DOHH2 (cell line): ENCODE results near the gene NR2F1.

Experiments used
- H3F3A ChIP-seq: fragments of 200-600 bp; sonication (generic), shearing (Covaris generic); 2 replicates; pipeline ENCODE4 v1.6.0; 2016; ENCODE audit warnings: antibody characterized with exemption, mild to moderate bottlenecking; ENCODE audit not compliant: control insufficient read depth, insufficient read depth
- H3K27ac ChIP-seq: fragments of 200-600 bp; sonication (generic); 2 replicates; pipeline ENCODE4 v1.5.1; 2014; ENCODE audit warnings: low read depth, mild to moderate bottlenecking, low read length, moderate library complexity
- H3K27me3 ChIP-seq: fragments of 200-600 bp; sonication (generic); 2 replicates; pipeline ENCODE4 v1.6.1; 2014; ENCODE audit warnings: mild to moderate bottlenecking, low read length, mixed read lengths; ENCODE audit not compliant: control insufficient read depth
- H3K36me3 ChIP-seq: fragments of 200-600 bp; sonication (generic); 2 replicates; pipeline ENCODE4 v1.6.1; 2014; ENCODE audit warnings: mild to moderate bottlenecking, low read length, moderate library complexity, mixed read lengths; ENCODE audit not compliant: control insufficient read depth
- H3K4me1 ChIP-seq: fragments of 200-600 bp; sonication (generic); 2 replicates; pipeline ENCODE4 v1.6.1; 2014; ENCODE audit warnings: mild to moderate bottlenecking, low read length, mixed read lengths; ENCODE audit not compliant: control insufficient read depth
- H3K4me2 ChIP-seq: fragments of 200-600 bp; sonication (generic); 2 replicates; pipeline ENCODE4 v1.6.0; 2014; ENCODE audit warnings: mild to moderate bottlenecking, low read length, moderate library complexity
- H3K4me3 ChIP-seq: fragments of 200-600 bp; sonication (generic); 2 replicates; pipeline ENCODE4 v1.5.1; 2014; ENCODE audit warnings: mild to moderate bottlenecking, low read length, mixed read lengths
- H3K79me2 ChIP-seq: fragments of 200-600 bp; sonication (generic); 2 replicates; pipeline ENCODE4 v1.6.1; 2014; ENCODE audit warnings: mild to moderate bottlenecking, low read length, mixed read lengths; ENCODE audit not compliant: control insufficient read depth
- H3K9me2 ChIP-seq: fragments of 200-600 bp; sonication (generic); replicated peaks from 2 replicates; pipeline ENCODE4 v1.6.1; 2014; ENCODE audit warnings: mild to moderate bottlenecking, low read length, mixed read lengths; ENCODE audit not compliant: control insufficient read depth
- H3K9me3 ChIP-seq: fragments of 200-600 bp; sonication (generic); 2 replicates; pipeline ENCODE4 v1.6.1; 2014; ENCODE audit warnings: antibody characterized with exemption, low read length, mixed read lengths; ENCODE audit not compliant: control insufficient read depth, insufficient read depth
- H4K20me1 ChIP-seq: fragments of 200-600 bp; sonication (generic); 2 replicates; pipeline ENCODE4 v1.6.0; 2014; ENCODE audit warnings: low read depth, mild to moderate bottlenecking, antibody characterized with exemption, low read length, moderate library complexity; ENCODE audit not compliant: control insufficient read depth, insufficient read depth
- EZH2phosphoT487 ChIP-seq: fragments of 200-600 bp; sonication (generic); IDR thresholded peaks from 2 replicates; pipeline ENCODE4 v1.6.1; 2017; ENCODE audit warnings: borderline replicate concordance, mild to moderate bottlenecking, antibody characterized with exemption, low read length, moderate library complexity, mixed read lengths
- TF ChIP-seq, protein P1 (sequence below): fragments of 200-600 bp; sonication (generic); IDR thresholded peaks from one replicate; pipeline ENCODE4 v1.5.1; 2014; ENCODE audit warnings: antibody characterized with exemption, mild to moderate bottlenecking, low read depth, low read length; ENCODE audit not compliant: poor library complexity, severe bottlenecking

Gene NR2F1

DNA sequence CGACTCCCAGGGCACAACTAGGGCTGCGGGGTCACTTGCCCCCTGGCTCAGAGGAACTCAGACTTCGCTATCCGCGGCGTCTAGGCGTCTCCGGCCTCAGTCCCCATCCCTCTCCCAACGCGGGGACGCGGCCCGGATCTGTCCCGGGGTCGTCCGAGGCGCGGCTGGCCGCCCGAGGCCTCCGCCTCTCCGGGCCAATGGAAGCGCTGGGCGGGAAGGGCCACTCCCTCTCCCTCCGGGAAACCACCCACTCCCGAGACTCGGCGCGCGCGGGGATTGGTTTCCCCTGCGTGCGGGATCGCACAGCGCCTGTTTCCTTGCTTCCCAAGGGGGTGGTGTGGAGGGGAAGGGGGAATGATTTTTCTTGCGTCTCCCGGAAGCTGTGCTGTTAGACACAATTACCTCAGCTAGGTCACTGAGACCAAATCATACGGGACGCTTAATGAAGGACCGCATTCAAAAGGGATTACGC lies 38.3 kb downstream of the NR2F1 start:
- peak overlapping the region; percentile 95 for H3K4me2 ChIP-seq
- peak overlapping the region; percentile 78 for H3K4me3 ChIP-seq
- H3K9me2 ChIP-seq, result no peaks in the 10 kb centered on the region
- H3K27me3 ChIP-seq, result peaks cover 16% of the 10 kb centered on the region
- H3K36me3 ChIP-seq, result no peaks in the 10 kb centered on the region
- TF ChIP-seq EZH2phosphoT487, result no peak
- TF ChIP-seq, protein P1, sequence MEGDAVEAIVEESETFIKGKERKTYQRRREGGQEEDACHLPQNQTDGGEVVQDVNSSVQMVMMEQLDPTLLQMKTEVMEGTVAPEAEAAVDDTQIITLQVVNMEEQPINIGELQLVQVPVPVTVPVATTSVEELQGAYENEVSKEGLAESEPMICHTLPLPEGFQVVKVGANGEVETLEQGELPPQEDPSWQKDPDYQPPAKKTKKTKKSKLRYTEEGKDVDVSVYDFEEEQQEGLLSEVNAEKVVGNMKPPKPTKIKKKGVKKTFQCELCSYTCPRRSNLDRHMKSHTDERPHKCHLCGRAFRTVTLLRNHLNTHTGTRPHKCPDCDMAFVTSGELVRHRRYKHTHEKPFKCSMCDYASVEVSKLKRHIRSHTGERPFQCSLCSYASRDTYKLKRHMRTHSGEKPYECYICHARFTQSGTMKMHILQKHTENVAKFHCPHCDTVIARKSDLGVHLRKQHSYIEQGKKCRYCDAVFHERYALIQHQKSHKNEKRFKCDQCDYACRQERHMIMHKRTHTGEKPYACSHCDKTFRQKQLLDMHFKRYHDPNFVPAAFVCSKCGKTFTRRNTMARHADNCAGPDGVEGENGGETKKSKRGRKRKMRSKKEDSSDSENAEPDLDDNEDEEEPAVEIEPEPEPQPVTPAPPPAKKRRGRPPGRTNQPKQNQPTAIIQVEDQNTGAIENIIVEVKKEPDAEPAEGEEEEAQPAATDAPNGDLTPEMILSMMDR, result no peak
- no peaks in the 10 kb centered on the region for H3K79me2 ChIP-seq
- H3K4me1 ChIP-seq, result peaks cover 13% of the 10 kb centered on the region
- H3F3A ChIP-seq, result peaks cover 5% of the 10 kb centered on the region
- no peaks in the 10 kb centered on the region for H3K9me3 ChIP-seq
- no peak overlapping the region for H3K27ac ChIP-seq
- no peaks in the 10 kb centered on the region for H4K20me1 ChIP-seq

DNA sequence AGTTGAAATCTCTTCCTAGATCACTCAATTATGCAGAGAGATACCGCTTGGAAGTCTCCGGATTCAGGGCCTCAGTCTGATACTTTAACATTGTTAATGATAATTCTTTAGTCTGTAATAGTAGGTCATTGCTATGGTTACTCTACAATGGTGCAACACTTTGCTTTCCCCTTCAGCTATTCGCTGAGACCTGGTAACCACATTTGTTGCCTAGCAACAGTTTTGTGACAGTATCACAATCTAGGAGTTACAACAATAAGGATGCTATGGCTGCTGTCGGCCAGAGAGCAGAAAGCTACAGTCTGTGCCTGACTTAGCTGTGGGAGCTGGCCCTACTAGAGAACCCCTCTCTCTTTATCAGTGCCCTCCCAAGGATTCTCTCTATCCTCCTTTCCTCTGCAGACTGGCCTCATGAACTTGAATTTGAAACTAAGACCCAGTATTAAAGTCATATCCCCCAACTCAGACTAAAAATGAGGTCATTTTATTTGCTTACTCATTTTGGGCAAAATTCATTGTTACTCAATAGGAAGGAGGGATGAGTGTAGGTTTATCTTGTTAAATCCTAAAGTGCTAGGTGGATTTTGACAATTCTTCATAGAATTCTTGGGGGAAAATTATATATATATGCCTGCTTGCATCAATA lies 39.3 kb downstream of the NR2F1 start:
- Histone ChIP-seq H4K20me1 (no peaks in the 10 kb centered on the region), H3K79me2 (no peaks in the 10 kb centered on the region), H3K9me2 (no peaks in the 10 kb centered on the region), H3K36me3 (no peaks in the 10 kb centered on the region), H3K4me1 (peaks cover 13% of the 10 kb centered on the region), H3K27ac (no peak overlapping the region), H3K4me3 (no peak overlapping the region), H3K27me3 (peaks cover 13% of the 10 kb centered on the region), H3K9me3 (no peaks in the 10 kb centered on the region), H3K4me2 (no peak overlapping the region), H3F3A (peaks cover 5% of the 10 kb centered on the region)
- TF ChIP-seq, protein P1, result no peak
- no peak for TF ChIP-seq EZH2phosphoT487

DNA sequence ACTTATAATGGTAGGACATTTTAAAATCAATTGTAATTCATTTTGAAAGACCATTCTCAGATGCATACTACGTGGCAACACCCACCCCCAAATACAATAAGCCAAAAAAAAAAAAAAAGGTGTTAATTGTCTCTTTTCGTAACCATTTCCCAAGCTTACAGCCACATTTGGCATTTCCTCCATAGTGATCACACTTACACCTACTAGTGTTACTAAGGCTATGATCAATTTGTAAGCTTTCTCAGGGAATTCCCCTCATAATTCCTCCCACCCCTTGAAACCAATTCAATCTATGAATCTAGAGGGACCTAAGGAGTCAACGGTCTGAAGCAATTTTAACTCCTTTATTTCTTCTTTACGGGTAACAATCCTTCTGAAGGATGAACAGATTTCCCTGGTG lies 40.1 kb downstream of the NR2F1 start:
- H4K20me1 ChIP-seq, result no peaks in the 10 kb centered on the region
- peaks cover 13% of the 10 kb centered on the region for H3K27me3 ChIP-seq

More for the DNA sequence above, 40.1 kb downstream of the NR2F1 start:
- no peaks in the 10 kb centered on the region for H3K9me2 ChIP-seq
- peaks cover 13% of the 10 kb centered on the region for H3K4me1 ChIP-seq
- no peak overlapping the region for H3K4me3 ChIP-seq
- no peak overlapping the region for H3K4me2 ChIP-seq
- H3K36me3 ChIP-seq, result no peaks in the 10 kb centered on the region
- H3K9me3 ChIP-seq, result no peaks in the 10 kb centered on the region
- no peak overlapping the region for H3K27ac ChIP-seq
- TF ChIP-seq, protein P1, result no peak
- no peak for TF ChIP-seq EZH2phosphoT487
- no peaks in the 10 kb centered on the region for H3K79me2 ChIP-seq
- H3F3A ChIP-seq, result peaks cover 5% of the 10 kb centered on the region
